GM12875 (cell line): Measurements from ENCODE around the gene GDF15.

ENCODE experiments used
- H3K4me3 ChIP-seq: one replicate; pipeline ENCODE4 v1.5.1; 2011; ENCODE audit warnings: low read depth, low read length, control low read depth
- TF ChIP-seq, protein P1 (sequence below): IDR thresholded peaks from 2 replicates; pipeline ENCODE4 v1.5.1; 2011; ENCODE audit warnings: low read depth, mild to moderate bottlenecking, control low read depth, inconsistent platforms, low read length, moderate library complexity, borderline replicate concordance; ENCODE audit not compliant: insufficient read depth

GDF15 gene

GRCh38 chr19:18430417-18431144 is 44.6 kb downstream of the GDF15 start:
- no peak overlapping the region for H3K4me3 ChIP-seq
- TF ChIP-seq, protein P1, sequence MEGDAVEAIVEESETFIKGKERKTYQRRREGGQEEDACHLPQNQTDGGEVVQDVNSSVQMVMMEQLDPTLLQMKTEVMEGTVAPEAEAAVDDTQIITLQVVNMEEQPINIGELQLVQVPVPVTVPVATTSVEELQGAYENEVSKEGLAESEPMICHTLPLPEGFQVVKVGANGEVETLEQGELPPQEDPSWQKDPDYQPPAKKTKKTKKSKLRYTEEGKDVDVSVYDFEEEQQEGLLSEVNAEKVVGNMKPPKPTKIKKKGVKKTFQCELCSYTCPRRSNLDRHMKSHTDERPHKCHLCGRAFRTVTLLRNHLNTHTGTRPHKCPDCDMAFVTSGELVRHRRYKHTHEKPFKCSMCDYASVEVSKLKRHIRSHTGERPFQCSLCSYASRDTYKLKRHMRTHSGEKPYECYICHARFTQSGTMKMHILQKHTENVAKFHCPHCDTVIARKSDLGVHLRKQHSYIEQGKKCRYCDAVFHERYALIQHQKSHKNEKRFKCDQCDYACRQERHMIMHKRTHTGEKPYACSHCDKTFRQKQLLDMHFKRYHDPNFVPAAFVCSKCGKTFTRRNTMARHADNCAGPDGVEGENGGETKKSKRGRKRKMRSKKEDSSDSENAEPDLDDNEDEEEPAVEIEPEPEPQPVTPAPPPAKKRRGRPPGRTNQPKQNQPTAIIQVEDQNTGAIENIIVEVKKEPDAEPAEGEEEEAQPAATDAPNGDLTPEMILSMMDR: no peak

DNA sequence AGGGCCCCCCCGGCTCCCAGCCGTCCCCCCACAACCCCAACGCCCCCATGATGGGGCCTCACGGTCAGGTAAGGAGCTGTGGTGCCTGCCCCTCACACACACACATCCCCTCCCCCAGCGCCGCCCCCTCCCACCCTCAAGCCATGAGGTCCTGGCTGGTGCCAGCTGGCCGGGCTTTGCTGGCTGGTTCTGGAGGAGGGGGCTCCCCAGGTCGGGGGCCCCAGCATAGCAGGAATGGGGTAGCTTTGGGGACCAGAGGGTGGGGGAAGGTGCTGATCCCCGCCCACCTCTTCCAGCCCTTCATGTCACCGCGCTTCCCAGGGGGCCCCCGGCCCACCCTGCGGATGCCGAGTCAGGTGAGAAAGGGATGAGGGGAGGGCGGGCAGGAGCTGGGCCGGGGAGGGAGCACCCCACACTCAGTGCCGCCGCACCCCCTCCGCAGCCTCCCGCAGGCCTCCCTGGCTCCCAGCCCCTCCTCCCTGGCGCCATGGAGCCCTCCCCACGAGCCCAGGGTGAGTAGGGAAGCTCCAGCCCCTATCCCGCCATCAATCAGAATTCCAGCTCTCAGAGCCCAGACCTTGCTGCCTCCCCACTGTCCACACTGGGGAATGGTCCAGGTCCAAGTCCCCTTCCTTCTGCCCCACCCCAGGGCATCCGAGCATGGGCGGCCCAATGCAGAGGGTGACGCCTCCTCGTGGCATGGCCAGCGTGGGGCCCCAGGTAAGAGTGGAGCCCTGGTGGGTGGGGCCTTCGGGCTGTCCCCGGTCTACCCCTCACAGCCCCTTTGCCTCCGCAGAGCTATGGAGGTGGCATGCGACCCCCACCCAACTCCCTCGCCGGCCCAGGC is 45.6 kb downstream of the GDF15 start:
- TF ChIP-seq, protein P1: no peak
- H3K4me3 ChIP-seq: no peak overlapping the region

DNA sequence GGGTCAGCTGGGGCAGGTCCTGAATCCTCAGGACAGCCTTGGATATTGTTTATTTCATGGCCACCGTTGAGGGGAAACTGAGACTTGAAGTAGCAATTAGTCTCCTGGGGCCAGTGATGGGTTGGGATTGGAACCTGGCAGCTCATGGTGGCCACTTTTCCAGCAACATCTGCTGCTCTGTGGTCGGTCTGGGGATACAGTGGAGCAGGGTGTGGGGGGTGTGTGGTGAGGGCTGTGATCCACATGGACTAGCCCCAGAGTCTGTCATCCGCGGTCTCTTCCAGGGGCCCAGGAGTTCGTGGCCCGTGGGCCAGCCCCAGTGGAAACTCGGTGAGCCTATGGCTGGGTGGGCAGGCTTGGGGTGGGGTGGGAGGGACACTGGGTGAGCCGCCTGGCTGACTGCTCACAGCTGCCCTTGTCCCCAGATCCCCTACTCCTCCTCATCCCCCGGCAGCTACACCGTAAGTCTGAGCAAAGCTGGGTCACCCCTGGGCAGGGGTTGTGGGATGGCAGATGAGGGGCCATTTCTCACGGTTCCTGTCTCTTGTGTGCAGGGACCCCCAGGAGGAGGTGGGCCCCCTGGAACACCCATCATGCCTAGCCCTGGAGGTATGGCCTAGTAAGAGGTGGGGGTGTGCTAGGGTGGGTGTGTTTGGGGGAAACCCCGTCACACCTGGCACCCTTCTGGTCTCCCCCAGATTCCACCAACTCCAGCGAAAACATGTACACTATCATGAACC is 46.5 kb downstream of the GDF15 start:
- peak overlapping the region; percentile 75 for H3K4me3 ChIP-seq
- TF ChIP-seq, protein P1: no peak

GRCh38 chr19:18433015-18433691 is 47.2 kb downstream of the GDF15 start:
- peak overlapping the region; percentile 75 for H3K4me3 ChIP-seq
- TF ChIP-seq, protein P1: 0 out of 2 replicates have a peak, but pooled peaks have one; percentile 4

DNA sequence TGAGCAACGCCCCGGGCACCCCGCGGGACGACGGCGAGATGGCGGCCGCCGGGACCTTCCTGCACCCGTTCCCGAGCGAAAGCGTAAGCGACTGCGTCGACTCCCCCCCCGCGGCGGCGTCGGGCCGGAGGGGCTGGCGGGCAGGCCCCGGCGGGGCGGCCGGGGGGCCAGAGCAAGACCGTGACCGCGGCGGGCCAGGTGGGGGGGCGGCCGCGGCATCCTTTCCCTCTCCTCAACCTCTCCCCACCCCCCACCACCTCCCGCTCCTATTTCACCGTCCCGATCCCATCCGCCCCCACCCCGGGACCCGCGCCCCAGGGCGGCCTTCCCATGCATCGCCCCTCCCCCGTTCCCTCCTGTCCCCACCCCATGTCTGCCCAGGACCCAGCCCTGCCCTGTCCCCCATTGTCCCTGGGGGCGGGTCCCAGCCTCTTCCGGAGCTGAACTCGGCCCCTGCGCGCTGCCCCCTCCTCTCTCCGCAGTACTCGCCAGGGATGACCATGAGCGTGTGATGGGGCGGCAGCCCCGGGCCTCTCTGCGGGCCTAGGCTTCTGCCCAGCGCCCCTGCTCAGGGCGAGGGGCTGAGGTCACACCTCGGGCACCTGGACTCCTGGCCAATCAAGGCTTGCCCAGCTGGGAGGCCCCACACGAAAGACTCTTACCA is 47.9 kb downstream of the GDF15 start:
- TF ChIP-seq, protein P1: no peak
- H3K4me3 ChIP-seq: peak overlapping the region; percentile 75
